Measurements from ENCODE around the gene PPM1H.

Gene PPM1H

GRCh38 chr12:62840806-62841205 lies 94.1 kb downstream of the PPM1H start:
- H3K27ac ChIP-seq (ENCODE audit: low read length), result no peak overlapping the region
- no peaks in the 10 kb centered on the region for H4K20me1 ChIP-seq (ENCODE audit: insufficient read depth, low read length)

GRCh38 chr12:62839869-62840660 lies 94.9 kb downstream of the PPM1H start:
- Histone ChIP-seq H3K27ac (ENCODE audit: low read length) (no peak overlapping the region), H3K36me3 (replicated peaks; ENCODE audit: low read depth, low read length) (no peaks in the 10 kb centered on the region), H3K9me3 (ENCODE audit: insufficient read depth, low read length) (no peaks in the 10 kb centered on the region), H4K20me1 (ENCODE audit: insufficient read depth, low read length) (no peaks in the 10 kb centered on the region), H2AFZ (ENCODE audit: low read depth, low read length) (no peak overlapping the region), H3K4me2 (ENCODE audit: low read length) (no peak overlapping the region), H3K27me3 (ENCODE audit: low read depth, low read length) (no peaks in the 10 kb centered on the region), H3K4me3 (ENCODE audit: low read length) (no peak overlapping the region), H3K4me1 (ENCODE audit: low read length) (peaks cover 41% of the 10 kb centered on the region), H3K79me2 (ENCODE audit: low read length) (no peaks in the 10 kb centered on the region), H3K9ac (ENCODE audit: low read length) (no peak overlapping the region)
- no peak for TF ChIP-seq CTCF (IDR thresholded peaks at IDR 0.05; ENCODE audit: low read depth, low read length)
- no peak for TF ChIP-seq EZH2phosphoT487 (IDR thresholded peaks at IDR 0.05; ENCODE audit: low read depth)

More at GRCh38 chr12:62840806-62841205, 94.1 kb downstream of the PPM1H start:
- Histone ChIP-seq H3K27me3 (ENCODE audit: low read depth, low read length) (no peaks in the 10 kb centered on the region), H3K4me3 (ENCODE audit: low read length) (no peak overlapping the region), H3K36me3 (replicated peaks; ENCODE audit: low read depth, low read length) (no peaks in the 10 kb centered on the region), H3K79me2 (ENCODE audit: low read length) (no peaks in the 10 kb centered on the region), H3K9me3 (ENCODE audit: insufficient read depth, low read length) (no peaks in the 10 kb centered on the region), H3K4me2 (ENCODE audit: low read length) (no peak overlapping the region), H2AFZ (ENCODE audit: low read depth, low read length) (no peak overlapping the region), H3K4me1 (ENCODE audit: low read length) (peaks cover 43% of the 10 kb centered on the region), H3K9ac (ENCODE audit: low read length) (no peak overlapping the region)
- TF ChIP-seq CTCF (IDR thresholded peaks at IDR 0.05; ENCODE audit: low read depth, low read length) (no peak), EZH2phosphoT487 (IDR thresholded peaks at IDR 0.05; ENCODE audit: low read depth) (no peak)

GRCh38 chr12:62834971-62835547 lies 99.9 kb downstream of the PPM1H start:
- Histone ChIP-seq H3K27me3 (ENCODE audit: low read depth, low read length) (no peaks in the 10 kb centered on the region), H2AFZ (ENCODE audit: low read depth, low read length) (no peak overlapping the region), H3K79me2 (ENCODE audit: low read length) (no peaks in the 10 kb centered on the region), H3K36me3 (replicated peaks; ENCODE audit: low read depth, low read length) (no peaks in the 10 kb centered on the region), H3K9me3 (ENCODE audit: insufficient read depth, low read length) (no peaks in the 10 kb centered on the region), H3K4me2 (ENCODE audit: low read length) (no peak overlapping the region), H3K27ac (ENCODE audit: low read length) (no peak overlapping the region), H4K20me1 (ENCODE audit: insufficient read depth, low read length) (no peaks in the 10 kb centered on the region), H3K4me1 (ENCODE audit: low read length) (no peaks in the 10 kb centered on the region), H3K9ac (ENCODE audit: low read length) (no peak overlapping the region), H3K4me3 (ENCODE audit: low read length) (no peak overlapping the region)
- no peak for TF ChIP-seq CTCF (IDR thresholded peaks at IDR 0.05; ENCODE audit: low read depth, low read length)
- TF ChIP-seq EZH2phosphoT487 (IDR thresholded peaks at IDR 0.05; ENCODE audit: low read depth), result no peak

GRCh38 chr12:62834406-62834805 lies 100.5 kb downstream of the PPM1H start:
- Histone ChIP-seq H3K79me2 (ENCODE audit: low read length) (no peaks in the 10 kb centered on the region), H3K4me1 (ENCODE audit: low read length) (no peaks in the 10 kb centered on the region), H3K27me3 (ENCODE audit: low read depth, low read length) (no peaks in the 10 kb centered on the region), H3K4me2 (ENCODE audit: low read length) (no peak overlapping the region), H3K27ac (ENCODE audit: low read length) (no peak overlapping the region), H2AFZ (ENCODE audit: low read depth, low read length) (no peak overlapping the region), H3K36me3 (replicated peaks; ENCODE audit: low read depth, low read length) (no peaks in the 10 kb centered on the region), H3K9me3 (ENCODE audit: insufficient read depth, low read length) (no peaks in the 10 kb centered on the region), H4K20me1 (ENCODE audit: insufficient read depth, low read length) (no peaks in the 10 kb centered on the region), H3K9ac (ENCODE audit: low read length) (no peak overlapping the region), H3K4me3 (ENCODE audit: low read length) (no peak overlapping the region)
- no peak for TF ChIP-seq EZH2phosphoT487 (IDR thresholded peaks at IDR 0.05; ENCODE audit: low read depth)
- no peak for TF ChIP-seq CTCF (IDR thresholded peaks at IDR 0.05; ENCODE audit: low read depth, low read length)

All from OCI-LY3 (cell line).